Epithelial cell of proximal tubule (primary cell): ENCODE data around the gene CCL2. TPM values are rescaled to one million over a fixed set of nuclear protein-coding genes. Genes with fewer than 3 reads are reported as not detected.
A peak's percentile ranks its signal among the peaks of the same experiment; 100 is the strongest.

ENCODE experiments used
- DNase-seq: peaks from one replicate; pipeline ENCODE4 v3.0.0-alpha.2; 2011; ENCODE audit warnings: low read depth
- H3K4me3 ChIP-seq: 2 replicates; pipeline ENCODE4 v1.5.1; 2011; ENCODE audit warnings: low read depth, mild to moderate bottlenecking, low read length
- total RNA-seq: library from RNA; depleted of rRNA; stranded (reverse); fragments of >200 nt; gene quantifications from 2 replicates; pipeline ENCODE4 v1.2.3, GENCODE V29; 2015
- TF ChIP-seq, protein P1 (sequence below): conservative IDR thresholded peaks from 2 replicates; pipeline ENCODE4 v1.5.1; 2012; ENCODE audit warnings: low read depth, mild to moderate bottlenecking, low read length

The CCL2 gene
- total RNA-seq, 1 donor from 2014 or later = 35.7 TPM

DNA sequence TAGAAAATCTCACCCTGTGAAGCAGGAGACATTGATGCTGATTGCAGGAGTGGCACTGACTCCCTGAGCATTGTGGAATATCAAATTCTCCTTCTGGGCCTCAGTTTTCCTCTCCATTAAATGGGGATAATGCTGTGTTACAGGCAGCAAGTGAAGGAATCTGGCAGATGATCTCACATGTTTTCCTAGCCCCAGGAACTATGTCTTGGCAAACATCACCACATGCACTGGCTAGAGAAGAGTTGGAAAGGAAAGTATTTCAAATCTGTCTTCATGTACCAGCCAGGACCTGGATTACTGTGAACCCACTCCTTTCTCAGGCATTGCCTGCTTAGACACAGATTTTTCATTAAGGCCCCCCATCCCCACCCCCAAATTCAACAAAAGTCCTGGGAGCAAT is 50.5 kb downstream of the CCL2 start:
- no peak overlapping the region for H3K4me3 ChIP-seq
- TF ChIP-seq, protein P1, sequence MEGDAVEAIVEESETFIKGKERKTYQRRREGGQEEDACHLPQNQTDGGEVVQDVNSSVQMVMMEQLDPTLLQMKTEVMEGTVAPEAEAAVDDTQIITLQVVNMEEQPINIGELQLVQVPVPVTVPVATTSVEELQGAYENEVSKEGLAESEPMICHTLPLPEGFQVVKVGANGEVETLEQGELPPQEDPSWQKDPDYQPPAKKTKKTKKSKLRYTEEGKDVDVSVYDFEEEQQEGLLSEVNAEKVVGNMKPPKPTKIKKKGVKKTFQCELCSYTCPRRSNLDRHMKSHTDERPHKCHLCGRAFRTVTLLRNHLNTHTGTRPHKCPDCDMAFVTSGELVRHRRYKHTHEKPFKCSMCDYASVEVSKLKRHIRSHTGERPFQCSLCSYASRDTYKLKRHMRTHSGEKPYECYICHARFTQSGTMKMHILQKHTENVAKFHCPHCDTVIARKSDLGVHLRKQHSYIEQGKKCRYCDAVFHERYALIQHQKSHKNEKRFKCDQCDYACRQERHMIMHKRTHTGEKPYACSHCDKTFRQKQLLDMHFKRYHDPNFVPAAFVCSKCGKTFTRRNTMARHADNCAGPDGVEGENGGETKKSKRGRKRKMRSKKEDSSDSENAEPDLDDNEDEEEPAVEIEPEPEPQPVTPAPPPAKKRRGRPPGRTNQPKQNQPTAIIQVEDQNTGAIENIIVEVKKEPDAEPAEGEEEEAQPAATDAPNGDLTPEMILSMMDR = no peak
- DNase-seq = no peak

DNA sequence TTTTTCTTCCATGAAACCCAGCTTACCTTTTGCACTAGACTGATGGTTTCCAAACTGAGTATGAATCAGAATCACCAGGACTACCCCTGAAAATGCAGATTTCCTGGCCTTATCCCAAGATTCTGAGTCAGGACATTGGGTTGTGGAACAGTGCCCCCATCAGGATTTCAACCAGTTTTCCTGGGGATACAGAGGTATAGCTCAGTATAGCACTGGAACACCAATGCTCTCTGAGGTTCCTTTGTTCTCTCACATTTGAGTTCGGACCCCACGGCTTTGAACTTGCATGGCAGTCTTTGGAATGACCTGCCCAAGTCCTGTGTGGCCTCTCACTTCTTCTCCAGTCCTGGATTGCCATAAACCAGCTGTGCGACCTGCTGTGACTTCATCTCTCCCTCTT is 51.4 kb downstream of the CCL2 start:
- peak; percentile 37 for DNase-seq
- H3K4me3 ChIP-seq = no peak overlapping the region
- TF ChIP-seq, protein P1 = peak; percentile 84

Other genes with a start within 250 kb of the CCL2 start
- 0.17 TPM in 1 of 2 replicates, not detected in the other for gene CCL7, start 14.9 kb downstream of the CCL2 start, total RNA-seq
- not detected in 2 replicates for gene CCL11, start 30.5 kb downstream of the CCL2 start, total RNA-seq
- not detected in 2 replicates for gene CCL8, start 64.2 kb downstream of the CCL2 start, total RNA-seq
- gene CCL13, start 101.2 kb downstream of the CCL2 start, total RNA-seq = not detected in 2 replicates
- not detected in 2 replicates for gene CCL1, start 107.9 kb downstream of the CCL2 start, total RNA-seq